T-cell (primary cell): ENCODE data around the gene ASTL. TPM values are rescaled to one million over a fixed set of nuclear protein-coding genes. Genes with fewer than 3 reads are reported as not detected.

Experiments used
- ATAC-seq, 4 experiments: fragments of 200-7000 bp in 3 of 4; fragments of 150-1000 bp in 1 of 4; cut with Tn5 transposase; replicated peaks in 1 of 4; 1 replicate in 3 of 4; 2 replicates in 1 of 4; pipeline ENCODE4 v1.10.0; 2021; ENCODE audit warnings: moderate library complexity in 3 of 4, mild to moderate bottlenecking in 2 of 4, moderate number of reproducible peaks in 1 of 4
- CTCF ChIA-PET, 2 donors: fragments of 300-600 bp; sonication (Branson Sonifier 250); formaldehyde crosslinking; loops; one replicate each; lab custom pipeline; 2022; ENCODE audit warnings: antibody characterized with exemption in 2 of 2; lab: Charles Lee
- POLR2A ChIA-PET, 2 donors: fragments of 300-600 bp; sonication (Branson Sonifier 250); formaldehyde crosslinking; loops; one replicate each; lab custom pipeline; 2022; ENCODE audit warnings: antibody characterized with exemption in 2 of 2; lab: Charles Lee
- DNase-seq, 35 experiments: peaks; one replicate each; pipeline versions ENCODE4 v3.0.0 to v3.0.0-alpha.2; 2013 to 2023
- H3K27ac ChIP-seq: one replicate; pipeline ENCODE4 v1.5.1; 2013; ENCODE audit warnings: low read length
- H3K27me3 ChIP-seq, 2 experiments: replicated peaks in 1 of 2; 1 replicate in 1 of 2; 2 replicates in 1 of 2; pipeline versions ENCODE4 v1.6.1 to v1.7.0; 2013; ENCODE audit warnings: low read length in 1 of 2, mixed read lengths in 1 of 2; ENCODE audit not compliant: control insufficient read depth in 2 of 2, insufficient read depth in 2 of 2; ENCODE audit errors: extremely low read depth in 1 of 2
- H3K36me3 ChIP-seq, 2 donors: 1 replicate in 1 of 2; 2 replicates in 1 of 2; pipeline versions ENCODE4 v1.6.1 to v1.7.0; 2013; ENCODE audit warnings: low read length in 1 of 2; ENCODE audit not compliant: control insufficient read depth in 2 of 2, insufficient read depth in 1 of 2; ENCODE audit errors: extremely low read depth in 1 of 2
- H3K4me1 ChIP-seq, 2 experiments: 1 replicate in 1 of 2; 2 replicates in 1 of 2; pipeline versions ENCODE4 v1.6.1 to v1.7.0; 2013; ENCODE audit warnings: low read length in 2 of 2, mixed read lengths in 1 of 2; ENCODE audit not compliant: insufficient read depth in 2 of 2, control insufficient read depth in 1 of 2; ENCODE audit errors: extremely low read depth in 1 of 2
- H3K4me3 ChIP-seq, 2 donors: 1 replicate in 1 of 2; 2 replicates in 1 of 2; pipeline versions ENCODE4 v1.5.1 to v1.7.0; 2013; ENCODE audit warnings: mild to moderate bottlenecking in 2 of 2, low read length in 1 of 2, moderate library complexity in 1 of 2; ENCODE audit not compliant: control insufficient read depth in 1 of 2; ENCODE audit errors: extremely low read depth in 1 of 2
- H3K9me3 ChIP-seq: 2 replicates; pipeline ENCODE4 v1.7.0; 2013
- H3K27ac Mint-ChIP-seq, 2 donors: one replicate each; pipeline ENCODE4 v1.8.0; 2020 to 2021; ENCODE audit warnings: mild to moderate bottlenecking in 2 of 2, mixed read lengths in 2 of 2
- H3K27me3 Mint-ChIP-seq, 2 donors: one replicate each; pipeline ENCODE4 v1.8.0; 2021 to 2022; ENCODE audit warnings: mixed read lengths in 2 of 2
- H3K36me3 Mint-ChIP-seq: one replicate; pipeline ENCODE4 v1.8.0; 2021; ENCODE audit warnings: mixed read lengths
- H3K4me1 Mint-ChIP-seq, 3 donors: one replicate each; pipeline ENCODE4 v1.8.0; 2020 to 2022; ENCODE audit warnings: mixed read lengths in 3 of 3, mild to moderate bottlenecking in 1 of 3
- H3K4me3 Mint-ChIP-seq, 3 donors: one replicate each; pipeline ENCODE4 v1.8.0; 2020 to 2022; ENCODE audit warnings: mild to moderate bottlenecking in 3 of 3, mixed read lengths in 3 of 3, moderate library complexity in 3 of 3
- H3K9me3 Mint-ChIP-seq, 3 donors: one replicate each; pipeline ENCODE4 v1.8.0; 2020 to 2022; ENCODE audit warnings: mixed read lengths in 3 of 3
- WGBS: methylation state at CpG from one replicate; pipeline ENCODE4 v1.1.5; 2013; ENCODE audit warnings: missing lambda C conversion rate; ENCODE audit not compliant: insufficient coverage; 5-methylcytosine and 5-hydroxymethylcytosine counted together
- total RNA-seq, 35 experiments: library from RNA in 6 of 35; stranded (reverse) in 6 of 35; fragments of 120-200 nt in 1 of 35; gene quantifications; one replicate each; pipeline versions ENCODE4 v1.2.1 to v1.2.4 and lab custom pipeline; 2013 to 2026

Gene ASTL
- total RNA-seq, 5 donors from 2014 or later (not counting 1 experiment from before 2014, with no cell fraction given): 1.2 to 10.4 (median 1.4) TPM

DNA sequence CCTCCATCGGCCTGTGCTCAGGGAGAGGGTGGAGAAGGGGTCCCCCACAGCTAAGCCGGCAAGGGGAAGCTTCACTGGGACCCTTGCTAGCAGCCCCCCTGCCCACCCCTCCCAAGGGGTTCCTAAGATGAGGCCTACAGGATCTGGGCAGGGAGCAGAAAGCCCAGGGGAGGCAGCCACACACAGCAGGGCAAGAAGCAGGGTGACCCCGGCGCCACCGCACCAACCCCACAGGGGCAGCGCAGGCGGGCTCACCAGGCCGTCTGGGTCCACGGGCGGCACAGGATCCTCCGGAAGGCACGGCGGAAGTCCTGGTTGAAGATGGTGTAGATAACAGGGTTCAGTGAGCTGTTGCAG, 23.8 kb downstream of the ASTL start:
- peaks cover 0 to 34% of the 10 kb centered on the region in 2 experiments for H3K27me3 ChIP-seq
- DNase-seq: no peak
- no peaks in the 10 kb centered on the region for H3K36me3 Mint-ChIP-seq
- H3K9me3 Mint-ChIP-seq: no peaks in the 10 kb centered on the region
- H3K27ac ChIP-seq: no peak overlapping the region
- peaks cover 0 to 16% of the 10 kb centered on the region in 2 donors for H3K27me3 Mint-ChIP-seq
- no peak overlapping the region for H3K27ac Mint-ChIP-seq
- CTCF ChIA-PET: no interaction called here
- peak overlapping the region in 1 of 3 donors; percentile 13 for H3K4me3 Mint-ChIP-seq
- WGBS: 95% methylated on average over 11 of the region's 13 CpGs
- H3K36me3 ChIP-seq: no peaks in the 10 kb centered on the region
- H3K9me3 ChIP-seq: no peaks in the 10 kb centered on the region
- H3K4me1 ChIP-seq: peaks cover 3 to 15% of the 10 kb centered on the region in 2 experiments
- H3K4me1 Mint-ChIP-seq: peaks cover 6 to 16% (median 16%) of the 10 kb centered on the region in 3 donors
- POLR2A ChIA-PET: no interaction called here
- no peak overlapping the region for H3K4me3 ChIP-seq
- no peak for ATAC-seq

DNA sequence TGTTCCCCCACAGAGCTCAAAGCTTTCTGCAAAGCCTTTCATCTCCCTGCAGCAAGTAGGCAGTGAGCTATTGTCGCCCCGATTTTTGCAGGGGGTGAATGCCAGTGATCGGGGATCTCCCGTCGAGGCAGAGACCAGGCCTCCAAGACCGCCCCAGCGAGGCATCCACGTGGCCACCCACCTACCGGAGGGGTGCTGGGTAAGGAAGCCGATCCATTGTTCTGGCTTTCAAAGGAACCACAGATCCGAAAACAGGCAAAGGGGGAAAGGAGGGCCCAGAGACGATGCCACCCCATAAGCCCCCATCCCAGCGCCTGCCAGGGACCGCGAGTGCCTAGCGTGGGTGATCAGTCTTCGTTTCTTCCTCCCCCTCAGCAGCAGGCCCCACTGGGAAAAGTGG, 24.4 kb downstream of the ASTL start:
- Mint-ChIP-seq H3K27ac (no peak overlapping the region), H3K9me3 (no peaks in the 10 kb centered on the region), H3K4me1 (peaks cover 6 to 16% (median 16%) of the 10 kb centered on the region in 3 donors), H3K27me3 (peaks cover 0 to 11% of the 10 kb centered on the region in 2 donors), H3K4me3 (no peak overlapping the region), H3K36me3 (no peaks in the 10 kb centered on the region)
- WGBS: 92% methylated on average over 11 of the region's 17 CpGs
- H3K36me3 ChIP-seq: no peaks in the 10 kb centered on the region
- DNase-seq (no peak), ATAC-seq (no peak)
- H3K27me3 ChIP-seq: peaks cover 0 to 32% of the 10 kb centered on the region in 2 experiments
- H3K27ac ChIP-seq: no peak overlapping the region
- no peak overlapping the region for H3K4me3 ChIP-seq
- peaks cover 3 to 15% of the 10 kb centered on the region in 2 experiments for H3K4me1 ChIP-seq
- POLR2A ChIA-PET: no interaction called here
- CTCF ChIA-PET: interaction anchor here in 1 of 2 donors (0.8 to 1.1 kb wide), 2 partner anchors 61 to 121 kb away, joined by 4 to 5 read pairs; no protein-coding TSS in a partner anchor
- no peaks in the 10 kb centered on the region for H3K9me3 ChIP-seq

DNA sequence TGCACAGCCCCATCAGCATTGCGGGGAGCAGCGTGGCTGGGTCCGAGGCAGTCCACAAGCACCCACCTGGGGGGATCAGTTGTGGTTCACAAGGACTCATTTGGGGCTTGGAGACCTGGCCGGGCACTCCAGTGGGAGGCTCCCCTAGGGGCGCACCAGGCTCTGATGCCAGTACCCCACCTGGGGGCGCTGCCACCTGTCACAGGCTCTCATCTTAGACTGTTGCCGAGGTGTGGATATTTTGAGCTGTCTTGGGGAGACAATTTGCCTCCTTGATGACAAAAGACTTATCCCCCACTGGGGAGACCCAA, 25.0 kb downstream of the ASTL start:
- H3K27me3 Mint-ChIP-seq: peaks cover 0 to 9% of the 10 kb centered on the region in 2 donors
- DNase-seq: peak in 1 of 35 experiments; percentile 26
- H3K4me1 Mint-ChIP-seq: peaks cover 6 to 16% (median 16%) of the 10 kb centered on the region in 3 donors
- H3K4me3 ChIP-seq: no peak overlapping the region
- no peak overlapping the region for H3K27ac ChIP-seq
- CTCF ChIA-PET: interaction anchor here in 1 of 2 donors (0.8 to 1.1 kb wide), 2 partner anchors 62 to 121 kb away, joined by 4 to 5 read pairs; no protein-coding TSS in a partner anchor
- no peaks in the 10 kb centered on the region for H3K36me3 Mint-ChIP-seq
- no peak overlapping the region for H3K27ac Mint-ChIP-seq
- H3K27me3 ChIP-seq: peaks cover 0 to 32% of the 10 kb centered on the region in 2 experiments
- no peaks in the 10 kb centered on the region for H3K36me3 ChIP-seq
- H3K9me3 Mint-ChIP-seq: no peaks in the 10 kb centered on the region
- H3K4me1 ChIP-seq: peaks cover 3 to 15% of the 10 kb centered on the region in 2 experiments
- WGBS: 91% methylated on average over 3 of the region's 7 CpGs
- no peak for ATAC-seq
- POLR2A ChIA-PET: no interaction called here
- no peaks in the 10 kb centered on the region for H3K9me3 ChIP-seq
- H3K4me3 Mint-ChIP-seq: peak overlapping the region in 1 of 3 donors; percentile 2

- Mint-ChIP-seq H3K27me3 (peaks cover 0 to 7% of the 10 kb centered on the region in 2 donors), H3K27ac (no peak overlapping the region), H3K4me1 (peaks cover 6 to 14% (median 12%) of the 10 kb centered on the region in 3 donors), H3K9me3 (no peaks in the 10 kb centered on the region), H3K4me3 (no peak overlapping the region), H3K36me3 (no peaks in the 10 kb centered on the region)
- H3K4me1 ChIP-seq: peaks cover 3 to 14% of the 10 kb centered on the region in 2 experiments
- no peaks in the 10 kb centered on the region for H3K36me3 ChIP-seq
- H3K4me3 ChIP-seq: no peak overlapping the region
- WGBS: 75% methylated on average over 5 of the region's 9 CpGs
- no peak for ATAC-seq
- H3K27ac ChIP-seq: no peak overlapping the region
- peaks cover 0 to 32% of the 10 kb centered on the region in 2 experiments for H3K27me3 ChIP-seq
- ChIA-PET CTCF (interaction anchor here in 1 of 2 donors (0.6 to 1.1 kb wide), 3 partner anchors 62 to 360 kb away, joined by 3 to 5 read pairs (median 4); no protein-coding TSS in a partner anchor), POLR2A (interaction anchor here in 1 of 2 donors (0.6 kb wide), 1 partner anchor 31 kb away, joined by 3 read pairs; no protein-coding TSS in a partner anchor)
- DNase-seq: no peak
- no peaks in the 10 kb centered on the region for H3K9me3 ChIP-seq
These were observed 25.6 kb downstream of the ASTL start for GRCh38 chr2:96112501-96113366.

DNA sequence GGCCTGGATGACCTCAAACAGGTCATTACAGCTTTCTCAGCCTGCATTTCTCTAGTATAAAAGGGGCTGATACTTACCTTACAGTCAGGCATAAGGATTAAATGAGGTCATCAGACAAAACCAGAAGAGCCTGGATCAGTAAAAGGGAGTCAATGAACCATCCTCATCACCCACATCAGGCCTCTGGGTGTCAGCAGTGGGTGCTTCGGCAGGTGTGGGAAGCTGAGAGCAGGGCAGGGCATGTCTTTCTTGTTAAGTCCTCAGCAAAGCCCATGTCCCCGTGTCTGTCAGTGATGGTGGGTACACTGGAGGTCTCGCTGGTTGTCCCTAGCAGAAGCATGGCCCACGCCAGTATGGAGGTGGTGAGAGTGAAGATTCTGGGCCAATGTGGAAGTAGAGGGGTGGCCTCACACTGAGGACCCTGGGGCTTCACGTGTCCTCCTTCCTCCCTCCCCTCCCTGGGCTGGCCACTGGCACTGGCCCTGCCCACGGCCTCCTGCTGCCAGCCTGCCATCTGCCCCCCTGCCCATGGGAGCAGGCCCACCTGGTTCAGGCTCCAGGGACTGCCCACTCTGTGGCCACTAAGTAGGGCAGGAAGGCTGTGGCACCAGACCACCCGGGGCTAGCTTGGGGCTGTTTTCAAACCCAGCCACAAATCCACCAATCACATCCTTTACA, 26.3 kb downstream of the ASTL start:
- 68% methylated on average over 3 of the region's 7 CpGs for WGBS
- Mint-ChIP-seq H3K9me3 (no peaks in the 10 kb centered on the region), H3K4me3 (no peak overlapping the region), H3K27ac (no peak overlapping the region), H3K4me1 (peaks cover 4 to 8% (median 7%) of the 10 kb centered on the region in 3 donors), H3K27me3 (peaks cover 0 to 7% of the 10 kb centered on the region in 2 donors), H3K36me3 (no peaks in the 10 kb centered on the region)
- Histone ChIP-seq H3K27me3 (peaks cover 0 to 33% of the 10 kb centered on the region in 2 experiments), H3K9me3 (no peaks in the 10 kb centered on the region), H3K36me3 (no peaks in the 10 kb centered on the region), H3K27ac (no peak overlapping the region), H3K4me3 (no peak overlapping the region), H3K4me1 (peaks cover 0 to 6% of the 10 kb centered on the region in 2 experiments)
- CTCF ChIA-PET: interaction anchor here in 1 of 2 donors (0.6 kb wide), 1 partner anchor 361 kb away, joined by 3 read pairs; no protein-coding TSS in a partner anchor
- DNase-seq (no peak), ATAC-seq (no peak)
- POLR2A ChIA-PET: interaction anchor here in 1 of 2 donors (0.6 kb wide), 1 partner anchor 31 kb away, joined by 3 read pairs; no protein-coding TSS in a partner anchor

GRCh38 chr2:96111257-96111640, 27.1 kb downstream of the ASTL start:
- ChIA-PET POLR2A (no interaction called here), CTCF (no interaction called here)
- Mint-ChIP-seq H3K27me3 (peaks cover 0 to 7% of the 10 kb centered on the region in 2 donors), H3K4me3 (no peak overlapping the region), H3K4me1 (peaks cover 4 to 8% (median 7%) of the 10 kb centered on the region in 3 donors), H3K27ac (no peak overlapping the region), H3K36me3 (no peaks in the 10 kb centered on the region), H3K9me3 (no peaks in the 10 kb centered on the region)
- WGBS: 73% methylated on average over 2 of the region's 4 CpGs
- Histone ChIP-seq H3K27me3 (peaks cover 0 to 33% of the 10 kb centered on the region in 2 experiments), H3K36me3 (no peaks in the 10 kb centered on the region), H3K9me3 (no peaks in the 10 kb centered on the region), H3K4me3 (no peak overlapping the region), H3K4me1 (peaks cover 0 to 5% of the 10 kb centered on the region in 2 experiments), H3K27ac (no peak overlapping the region)
- no peak for ATAC-seq
- DNase-seq: no peak
